Sigmoid colon (tissue), 7 donors: ENCODE results near the gene HPCAL1. TPM values are rescaled to one million over a fixed set of nuclear protein-coding genes. Genes with fewer than 3 reads are reported as not detected.

Experiments
- DNase-seq: peaks from one replicate; pipeline ENCODE4 v3.0.0-alpha.2; 2019
- H3K27ac ChIP-seq, 4 donors: fragments of 200-600 bp; sonication (generic); one replicate each; pipeline ENCODE4 v1.5.1; 2016 to 2019; ENCODE audit warnings: mild to moderate bottlenecking in 1 of 4
- H3K27me3 ChIP-seq, 3 donors: fragments of 200-600 bp; sonication (generic); one replicate each; pipeline ENCODE4 v1.5.1; 2019; ENCODE audit warnings: mild to moderate bottlenecking in 1 of 3
- H3K36me3 ChIP-seq, 4 donors: fragments of 200-600 bp; sonication (generic); one replicate each; pipeline ENCODE4 v1.5.1; 2016 to 2019
- H3K4me1 ChIP-seq, 4 donors: fragments of 200-600 bp; sonication (generic); one replicate each; pipeline ENCODE4 v1.5.1; 2017 to 2019
- H3K4me3 ChIP-seq, 4 donors: fragments of 200-600 bp; sonication (generic); one replicate each; pipeline ENCODE4 v1.5.1; 2017 to 2019; ENCODE audit warnings: mild to moderate bottlenecking in 2 of 4, moderate library complexity in 1 of 4
- H3K9me3 ChIP-seq, 4 donors: fragments of 200-600 bp in 3 of 4; sonication (generic) in 3 of 4; one replicate each; pipeline versions ENCODE4 v1.5.1 to v1.6.1; 2013 to 2019
- CTCF ChIP-seq, 4 experiments: fragments of 450-650 bp in 3 of 4; fragments of 200-600 bp in 1 of 4; IDR thresholded peaks; one replicate each; pipeline ENCODE4 v1.5.1; 2016 to 2019; ENCODE audit warnings: antibody characterized with exemption in 4 of 4, mild to moderate bottlenecking in 3 of 4, moderate library complexity in 2 of 4
- EP300 ChIP-seq, 4 donors: sonication (generic); formaldehyde crosslinking; IDR thresholded peaks; one replicate each; pipeline ENCODE4 v1.6.1; 2017; ENCODE audit warnings: antibody characterized with exemption in 4 of 4
- POLR2A ChIP-seq, 2 donors: fragments of 450-650 bp; IDR thresholded peaks; one replicate each; pipeline ENCODE4 v1.6.1; 2016; ENCODE audit warnings: antibody characterized with exemption in 2 of 2, mild to moderate bottlenecking in 2 of 2, moderate library complexity in 2 of 2
- POLR2AphosphoS5 ChIP-seq, 4 donors: sonication (generic); formaldehyde crosslinking; IDR thresholded peaks; one replicate each; pipeline ENCODE4 v1.6.1; 2017; ENCODE audit warnings: antibody characterized with exemption in 4 of 4
- WGBS, 2 donors: extraction: QIAGEN DNeasy Blood & Tissue Kit; methylation state at CpG; one replicate each; pipeline ENCODE4 v1.1.7; 2013; 5-methylcytosine and 5-hydroxymethylcytosine counted together
- intact Hi-C: fragments of 100-400 bp; cut with DNase I; formaldehyde crosslinking; loops from one replicate; pipeline ENCODE4 v1.15.1; 2023
- polyA plus RNA-seq, 3 donors: library from polyadenylated mRNA; stranded (reverse); fragments of 200-250 nt; gene quantifications; one replicate each; pipeline ENCODE4 v1.2.3, GENCODE V29; 2013
- total RNA-seq, 4 donors: library from RNA; depleted of rRNA; stranded (reverse); fragments of >200 nt; gene quantifications; one replicate each; pipeline ENCODE4 v1.1.0, GENCODE V29; 2016
- donor health status: healthy with polysubstance abuse.
- donor health status: Bipolar disorder and iron deficiency.
- donor health status: healthy.

The HPCAL1 gene
- total and polyA plus RNA-seq, 7 donors: 27.7 to 115 (median 46.0) TPM

- Histone ChIP-seq H3K36me3 (no peaks in the 10 kb centered on the region), H3K27ac (no peak overlapping the region), H3K27me3 (no peaks in the 10 kb centered on the region), H3K9me3 (no peaks in the 10 kb centered on the region), H3K4me3 (no peak overlapping the region), H3K4me1 (no peaks in the 10 kb centered on the region)
- TF ChIP-seq POLR2A (IDR thresholded peaks at IDR 0.05) (no peak), EP300 (IDR thresholded peaks at IDR 0.05) (no peak)
- peak; percentile 22 for DNase-seq
- 79 to 85% methylated on average over 15 of the region's 15 CpGs for WGBS, 2 donors
- intact Hi-C loops: no loop called here
Measured at GRCh38 chr2:10471046-10471571, 168.4 kb downstream of the HPCAL1 start.

DNA sequence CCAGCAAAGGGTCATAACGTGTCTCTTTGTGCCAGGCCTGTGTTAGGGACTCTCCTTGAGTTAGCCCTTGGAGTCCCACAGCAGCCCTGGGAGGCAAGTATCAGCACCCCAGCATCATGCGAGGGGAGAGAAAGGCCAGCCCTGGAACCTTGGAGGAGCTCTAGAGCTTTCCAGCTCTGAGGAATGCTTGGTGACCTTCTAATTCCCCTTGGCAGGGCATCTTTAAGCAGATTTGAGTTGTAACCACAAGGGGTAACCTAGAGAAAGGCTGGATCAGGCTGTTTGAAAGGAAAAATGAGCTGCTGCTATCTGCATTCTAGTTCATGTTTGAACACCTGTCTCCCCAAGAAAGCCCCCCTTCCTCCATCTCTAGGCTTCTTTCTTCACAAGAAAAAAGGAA lies 169.3 kb downstream of the HPCAL1 start:
- intact Hi-C loops: no loop called here
- Histone ChIP-seq H3K27ac (no peak overlapping the region), H3K4me3 (no peak overlapping the region), H3K4me1 (no peaks in the 10 kb centered on the region), H3K27me3 (no peaks in the 10 kb centered on the region), H3K36me3 (no peaks in the 10 kb centered on the region), H3K9me3 (no peaks in the 10 kb centered on the region)
- TF ChIP-seq CTCF (IDR thresholded peaks at IDR 0.05): no peak
- no peak for TF ChIP-seq POLR2A (IDR thresholded peaks at IDR 0.05)
- no peak for TF ChIP-seq POLR2AphosphoS5 (IDR thresholded peaks at IDR 0.05)
- TF ChIP-seq EP300 (IDR thresholded peaks at IDR 0.05): no peak
- 91 to 97% methylated on average over 2 of the region's 2 CpGs for WGBS, 2 donors
- DNase-seq: no peak

GRCh38 chr2:10473121-10473756 lies 170.5 kb downstream of the HPCAL1 start:
- DNase-seq: peak; percentile 48
- WGBS, 2 donors: 84 to 87% methylated on average over 5 of the region's 5 CpGs
- intact Hi-C loops: no loop called here
- no peaks in the 10 kb centered on the region for H3K36me3 ChIP-seq
- no peak overlapping the region for H3K4me3 ChIP-seq
- no peak for TF ChIP-seq POLR2AphosphoS5 (IDR thresholded peaks at IDR 0.05)
- TF ChIP-seq POLR2A (IDR thresholded peaks at IDR 0.05): no peak
- TF ChIP-seq EP300 (IDR thresholded peaks at IDR 0.05): no peak
- TF ChIP-seq CTCF (IDR thresholded peaks at IDR 0.05): no peak
- H3K27ac ChIP-seq: no peak overlapping the region
- H3K9me3 ChIP-seq: no peaks in the 10 kb centered on the region
- H3K4me1 ChIP-seq: no peaks in the 10 kb centered on the region
- H3K27me3 ChIP-seq: no peaks in the 10 kb centered on the region

- Histone ChIP-seq H3K27ac (no peak overlapping the region), H3K36me3 (no peaks in the 10 kb centered on the region), H3K4me3 (no peak overlapping the region), H3K4me1 (no peaks in the 10 kb centered on the region), H3K9me3 (no peaks in the 10 kb centered on the region), H3K27me3 (no peaks in the 10 kb centered on the region)
- DNase-seq: peak; percentile 53
- intact Hi-C loops: no loop called here
- TF ChIP-seq POLR2AphosphoS5 (IDR thresholded peaks at IDR 0.05) (no peak), CTCF (IDR thresholded peaks at IDR 0.05) (no peak), POLR2A (IDR thresholded peaks at IDR 0.05) (no peak), EP300 (IDR thresholded peaks at IDR 0.05) (no peak)
- 91 to 94% methylated on average over 21 of the region's 21 CpGs for WGBS, 2 donors
Measured at GRCh38 chr2:10475221-10475722, 172.6 kb downstream of the HPCAL1 start.

DNA sequence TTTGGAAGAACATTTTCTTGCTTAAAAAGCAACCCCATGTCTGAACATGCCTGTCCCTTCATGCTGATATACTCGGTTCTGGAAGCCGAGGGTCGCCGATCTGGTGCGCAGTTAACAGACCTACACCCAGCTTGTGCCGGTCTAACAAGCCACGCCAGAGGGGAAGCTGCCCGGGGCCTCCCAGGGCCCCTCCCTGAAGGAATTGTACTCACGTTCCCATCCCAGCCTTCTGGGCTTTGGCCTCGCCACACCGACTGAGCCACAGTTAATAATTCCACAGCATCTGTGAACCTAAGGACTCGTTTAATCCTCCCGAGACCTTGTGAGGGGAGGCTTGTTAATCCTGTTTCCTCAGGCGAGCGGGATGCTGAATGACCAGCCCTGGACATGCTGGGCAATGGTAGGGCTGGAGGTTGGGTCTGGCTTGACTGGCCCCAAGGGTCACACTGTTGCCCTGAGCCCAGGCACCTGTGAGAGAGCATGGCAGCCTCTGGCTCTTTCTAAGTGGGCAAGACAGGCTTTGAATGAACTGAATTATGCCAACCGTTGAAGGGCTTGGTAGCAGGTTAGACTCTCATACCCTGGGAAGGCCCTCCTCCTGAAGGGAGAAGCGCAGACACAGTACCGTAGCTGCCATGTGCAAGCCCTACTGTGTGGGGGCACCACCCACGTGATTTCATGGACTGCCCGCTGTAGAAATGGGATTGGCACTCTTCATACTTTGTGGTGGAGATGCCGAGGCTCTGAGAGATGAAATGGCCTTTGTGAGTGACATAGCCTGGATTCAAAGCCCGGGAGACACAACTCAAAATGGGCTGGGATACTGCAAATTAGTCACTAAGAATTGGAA lies 173.3 kb downstream of the HPCAL1 start:
- TF ChIP-seq CTCF (IDR thresholded peaks at IDR 0.05): no peak
- TF ChIP-seq POLR2AphosphoS5 (IDR thresholded peaks at IDR 0.05): no peak
- no peak for TF ChIP-seq EP300 (IDR thresholded peaks at IDR 0.05)
- no peak for TF ChIP-seq POLR2A (IDR thresholded peaks at IDR 0.05)
- 91% methylated on average over 22 of the region's 22 CpGs for WGBS, 2 donors
- DNase-seq: peak; percentile 46

More for the DNA sequence above, 173.3 kb downstream of the HPCAL1 start:
- Histone ChIP-seq H3K36me3 (no peaks in the 10 kb centered on the region), H3K27ac (no peak overlapping the region), H3K27me3 (no peaks in the 10 kb centered on the region), H3K4me3 (no peak overlapping the region), H3K4me1 (no peaks in the 10 kb centered on the region), H3K9me3 (no peaks in the 10 kb centered on the region)
- intact Hi-C loops: no loop called here
